PC-9 (cell line): Measurements from ENCODE around the gene LAMC3.

Source experiments
- CTCF ChIP-seq: fragments of 200-600 bp; sonication (generic); conservative IDR thresholded peaks from 2 replicates; pipeline ENCODE4 v1.6.1; 2017; ENCODE audit warnings: mixed run types, antibody characterized with exemption, mild to moderate bottlenecking, moderate library complexity
- EZH2 ChIP-seq: fragments of 200-600 bp; sonication (generic); IDR thresholded peaks from 2 replicates; pipeline ENCODE4 v1.8.0; 2017; ENCODE audit warnings: antibody characterized with exemption, low read depth

DNA sequence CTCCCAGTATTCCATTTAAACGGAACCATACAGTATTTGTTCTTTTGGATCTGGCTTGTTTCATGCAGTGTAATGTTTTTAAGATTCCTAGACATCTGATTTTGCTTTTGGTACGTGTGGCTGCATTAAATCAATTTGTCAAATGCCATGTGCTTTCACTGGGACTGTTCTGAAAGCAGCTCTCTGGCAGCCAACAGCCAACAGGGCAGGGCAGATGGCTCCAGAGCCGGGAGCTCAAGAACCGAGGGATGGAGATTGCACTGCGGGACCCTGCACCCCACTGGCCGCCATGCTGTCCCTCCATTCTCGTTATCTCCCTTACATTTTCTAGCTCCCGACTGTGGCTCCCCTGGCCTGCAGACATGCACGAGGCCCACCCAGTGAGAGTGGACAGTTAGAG lies 54.0 kb downstream of the LAMC3 start:
- TF ChIP-seq CTCF (no peak), EZH2 (no peak)
